ENCODE data around the gene CERK. TPM values are rescaled to one million over a fixed set of nuclear protein-coding genes. Genes with fewer than 3 reads are reported as not detected.

The CERK gene
- total RNA-seq, 1 donor from 2014 or later, result 50.7 TPM

DNA sequence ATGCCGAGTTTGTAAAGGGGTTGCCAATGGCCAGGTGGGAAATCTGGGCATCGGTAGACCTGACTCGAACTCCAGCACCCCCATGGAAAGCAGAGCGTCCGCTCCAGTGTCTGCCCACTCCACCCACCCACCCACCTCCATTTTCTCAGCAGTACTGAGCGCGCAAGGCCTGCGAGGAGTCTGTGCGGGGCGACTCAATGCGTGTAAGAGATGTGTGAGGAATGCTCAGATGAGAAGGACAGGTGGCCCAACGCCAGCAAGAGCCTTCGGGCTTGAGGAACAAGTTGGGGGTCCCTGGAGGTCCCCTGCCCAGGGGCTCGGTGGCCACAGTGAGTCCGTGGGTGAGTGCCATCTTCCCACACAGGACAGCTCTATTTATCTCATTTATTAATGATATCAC, 50.6 kb downstream of the CERK start:
- Mint-ChIP-seq H3K4me3 (no peak overlapping the region), H3K4me1 (no peaks in the 10 kb centered on the region), H3K27me3 (ENCODE audit: low read depth) (no peaks in the 10 kb centered on the region), H3K9me3 (no peaks in the 10 kb centered on the region), H3K36me3 (peaks cover 28% of the 10 kb centered on the region), H3K27ac (no peak overlapping the region)
- TF ChIP-seq, protein P1, sequence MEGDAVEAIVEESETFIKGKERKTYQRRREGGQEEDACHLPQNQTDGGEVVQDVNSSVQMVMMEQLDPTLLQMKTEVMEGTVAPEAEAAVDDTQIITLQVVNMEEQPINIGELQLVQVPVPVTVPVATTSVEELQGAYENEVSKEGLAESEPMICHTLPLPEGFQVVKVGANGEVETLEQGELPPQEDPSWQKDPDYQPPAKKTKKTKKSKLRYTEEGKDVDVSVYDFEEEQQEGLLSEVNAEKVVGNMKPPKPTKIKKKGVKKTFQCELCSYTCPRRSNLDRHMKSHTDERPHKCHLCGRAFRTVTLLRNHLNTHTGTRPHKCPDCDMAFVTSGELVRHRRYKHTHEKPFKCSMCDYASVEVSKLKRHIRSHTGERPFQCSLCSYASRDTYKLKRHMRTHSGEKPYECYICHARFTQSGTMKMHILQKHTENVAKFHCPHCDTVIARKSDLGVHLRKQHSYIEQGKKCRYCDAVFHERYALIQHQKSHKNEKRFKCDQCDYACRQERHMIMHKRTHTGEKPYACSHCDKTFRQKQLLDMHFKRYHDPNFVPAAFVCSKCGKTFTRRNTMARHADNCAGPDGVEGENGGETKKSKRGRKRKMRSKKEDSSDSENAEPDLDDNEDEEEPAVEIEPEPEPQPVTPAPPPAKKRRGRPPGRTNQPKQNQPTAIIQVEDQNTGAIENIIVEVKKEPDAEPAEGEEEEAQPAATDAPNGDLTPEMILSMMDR (IDR thresholded peaks at IDR 0.05; ENCODE audit: unreplicated experiment), result no peak
- no peak for DNase-seq (ENCODE audit: low spot score in 2 of 2, unreplicated experiment in 2 of 2)

DNA sequence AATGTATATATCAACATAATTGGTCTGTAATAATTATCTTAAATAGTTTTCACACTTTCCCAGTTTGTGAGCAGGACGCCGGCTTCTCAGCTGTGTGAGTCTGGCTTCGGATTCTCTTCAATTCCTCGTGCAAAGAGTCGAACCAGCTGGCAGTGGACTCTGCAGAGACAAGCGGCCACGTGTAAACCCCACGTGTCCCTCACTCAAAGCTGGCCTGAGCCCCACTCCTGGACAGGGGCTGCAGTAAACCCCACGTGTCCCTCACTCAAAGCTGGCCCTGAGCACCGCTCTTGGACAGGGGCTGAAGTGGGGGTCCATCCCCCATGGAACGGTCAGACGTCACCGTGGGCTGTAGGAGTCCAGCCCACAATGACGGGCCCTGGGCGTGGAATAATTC, 51.0 kb downstream of the CERK start:
- Mint-ChIP-seq H3K4me3 (no peak overlapping the region), H3K9me3 (no peaks in the 10 kb centered on the region), H3K4me1 (no peaks in the 10 kb centered on the region), H3K36me3 (peaks cover 28% of the 10 kb centered on the region), H3K27me3 (ENCODE audit: low read depth) (no peaks in the 10 kb centered on the region), H3K27ac (no peak overlapping the region)
- TF ChIP-seq, protein P1 (IDR thresholded peaks at IDR 0.05; ENCODE audit: unreplicated experiment), result no peak
- no peak for DNase-seq (ENCODE audit: low spot score in 2 of 2, unreplicated experiment in 2 of 2)

DNA sequence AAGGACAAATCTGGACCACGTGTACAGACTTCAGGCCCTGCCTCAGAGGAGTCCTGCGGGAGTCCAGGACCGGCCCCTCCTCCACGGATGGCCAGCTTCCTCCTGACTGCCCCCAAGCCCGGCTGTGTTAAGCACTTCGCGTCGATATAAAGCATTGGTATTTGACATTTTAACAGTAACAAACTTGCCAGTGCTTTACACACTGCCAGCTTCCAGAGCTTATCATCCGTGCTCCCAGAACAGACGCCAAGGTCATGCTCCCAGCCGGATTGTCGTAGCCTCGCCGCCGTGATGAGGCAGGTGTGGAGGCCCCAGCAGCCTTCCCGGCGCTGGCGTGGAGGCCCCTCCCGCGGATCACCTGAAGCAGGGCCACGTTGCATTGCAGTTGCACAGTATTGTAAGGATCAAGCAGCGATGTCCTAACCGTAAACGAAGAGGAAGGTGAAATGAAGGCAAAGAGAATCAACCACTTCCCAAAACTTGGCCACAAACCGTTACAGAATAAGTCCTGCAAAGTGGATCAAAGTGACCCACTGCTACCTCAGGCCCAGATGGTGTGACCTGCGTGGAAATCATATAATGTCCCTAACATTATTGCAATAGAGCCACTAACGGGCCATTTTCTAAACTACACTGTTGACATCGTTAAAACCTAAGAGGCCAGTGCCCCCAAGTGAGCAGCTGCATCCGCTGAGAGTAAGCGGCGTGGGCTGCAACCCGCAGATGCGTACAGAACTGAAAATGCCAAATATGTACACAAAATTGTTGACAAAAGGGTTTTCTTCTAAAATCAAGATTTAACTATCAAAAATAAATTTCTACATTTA, 51.6 kb downstream of the CERK start:
- H3K36me3 Mint-ChIP-seq, result peaks cover 24% of the 10 kb centered on the region
- DNase-seq (ENCODE audit: low spot score in 2 of 2, unreplicated experiment in 2 of 2), result no peak
- TF ChIP-seq, protein P1 (IDR thresholded peaks at IDR 0.05; ENCODE audit: unreplicated experiment), result no peak
- H3K27me3 Mint-ChIP-seq (ENCODE audit: low read depth), result no peaks in the 10 kb centered on the region
- H3K9me3 Mint-ChIP-seq, result no peaks in the 10 kb centered on the region
- no peak overlapping the region for H3K4me3 Mint-ChIP-seq
- no peaks in the 10 kb centered on the region for H3K4me1 Mint-ChIP-seq
- H3K27ac Mint-ChIP-seq, result no peak overlapping the region

DNA sequence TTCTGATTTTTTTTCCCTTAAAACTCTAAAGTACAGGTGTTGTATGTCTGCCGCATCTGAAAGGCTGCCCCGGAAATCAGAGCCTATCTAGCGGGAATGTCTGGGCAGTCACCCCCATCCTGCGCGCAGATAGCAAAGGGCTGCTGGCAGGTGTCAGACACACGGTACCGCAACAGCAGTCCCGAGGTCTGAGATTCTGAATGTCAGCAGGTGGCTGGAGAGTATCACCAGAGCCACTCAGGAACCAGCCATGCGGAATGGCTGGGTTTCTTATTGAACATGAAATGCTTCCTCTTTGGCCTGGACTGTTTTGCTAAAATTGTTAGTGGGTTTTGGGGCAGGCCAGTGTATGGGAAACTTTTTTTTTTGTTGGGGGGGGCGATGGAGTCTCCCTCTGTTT, 53.3 kb downstream of the CERK start:
- no peak overlapping the region for H3K4me3 Mint-ChIP-seq
- no peaks in the 10 kb centered on the region for H3K4me1 Mint-ChIP-seq
- peaks cover 18% of the 10 kb centered on the region for H3K36me3 Mint-ChIP-seq
- no peak overlapping the region for H3K27ac Mint-ChIP-seq
- no peak for DNase-seq (ENCODE audit: low spot score in 2 of 2, unreplicated experiment in 2 of 2)
- H3K27me3 Mint-ChIP-seq (ENCODE audit: low read depth), result no peaks in the 10 kb centered on the region
- TF ChIP-seq, protein P1 (IDR thresholded peaks at IDR 0.05; ENCODE audit: unreplicated experiment), result no peak
- H3K9me3 Mint-ChIP-seq, result no peaks in the 10 kb centered on the region

DNA sequence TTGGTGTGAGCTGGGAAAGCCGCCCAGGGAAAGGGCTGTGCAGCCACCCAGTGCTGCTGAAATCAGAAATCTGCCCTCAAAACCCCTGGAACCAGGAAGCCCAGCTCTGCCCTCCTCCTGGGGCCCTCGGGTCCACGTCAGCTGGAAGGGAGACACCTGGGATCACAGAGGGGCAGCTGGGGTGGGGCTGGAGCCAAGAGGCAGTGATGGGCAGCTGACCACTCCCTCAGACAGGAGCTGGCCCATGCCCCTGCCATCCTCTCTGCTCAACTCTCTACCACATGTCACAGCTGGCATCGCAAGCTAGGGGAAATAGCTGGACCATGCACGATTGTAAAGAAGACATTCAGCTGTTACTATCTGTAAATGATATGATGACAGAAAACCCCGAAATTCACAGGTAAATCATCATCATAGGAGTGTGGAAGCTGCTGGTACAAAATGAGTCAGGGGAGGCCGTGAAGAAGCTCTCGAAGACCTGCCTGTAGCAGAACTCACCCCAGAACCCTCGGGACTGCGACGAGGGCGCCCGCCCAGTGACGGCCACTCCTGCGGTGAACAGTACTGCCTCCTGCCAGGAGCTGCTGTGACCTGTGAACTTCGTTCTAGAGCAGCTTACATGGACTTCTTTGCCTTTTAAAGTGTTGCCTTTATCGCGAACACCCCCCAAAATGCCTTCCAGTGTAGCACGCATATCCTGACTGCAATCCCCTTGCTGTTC, 55.9 kb downstream of the CERK start:
- Mint-ChIP-seq H3K27me3 (ENCODE audit: low read depth) (no peaks in the 10 kb centered on the region), H3K9me3 (no peaks in the 10 kb centered on the region), H3K4me1 (no peaks in the 10 kb centered on the region), H3K36me3 (peaks cover 8% of the 10 kb centered on the region), H3K27ac (no peak overlapping the region), H3K4me3 (no peak overlapping the region)
- DNase-seq (ENCODE audit: low spot score in 2 of 2, unreplicated experiment in 2 of 2), result no peak
- TF ChIP-seq, protein P1 (IDR thresholded peaks at IDR 0.05; ENCODE audit: unreplicated experiment), result no peak

Measured in mesothelial cell of epicardium (in vitro differentiated cells).